B cell (primary cell): Measurements from ENCODE around the gene SESTD1. TPM values are rescaled to one million over a fixed set of nuclear protein-coding genes. Genes with fewer than 3 reads are reported as not detected.

Experiments used
- ATAC-seq: fragments of 200-7000 bp; cut with Tn5 transposase; one replicate; pipeline ENCODE4 v1.10.0; 2021; ENCODE audit warnings: low read depth, mild to moderate bottlenecking, moderate number of reproducible peaks, moderate library complexity
- CTCF ChIA-PET: fragments of 350-600 bp; sonication (Branson Sonifier 250); formaldehyde crosslinking; loops from one replicate; lab custom pipeline; 2021; ENCODE audit warnings: antibody characterized with exemption, inconsistent platforms; lab: Charles Lee
- POLR2A ChIA-PET: fragments of 350-600 bp; sonication (Branson Sonifier 250); formaldehyde crosslinking; loops from one replicate; lab custom pipeline; 2021; ENCODE audit warnings: antibody characterized with exemption; lab: Charles Lee
- DNase-seq: peaks from one replicate; pipeline ENCODE4 v3.0.0; 2013
- H2AFZ ChIP-seq: 2 replicates; pipeline ENCODE4 v1.6.1; 2012; ENCODE audit warnings: mild to moderate bottlenecking, low read depth, low read length; ENCODE audit not compliant: insufficient read depth, poor library complexity, severe bottlenecking
- H3K27ac ChIP-seq, 2 donors: 1 replicate in 1 of 2; 2 replicates in 1 of 2; pipeline ENCODE4 v1.5.1; 2012 to 2013; ENCODE audit warnings: low read length in 2 of 2, mild to moderate bottlenecking in 2 of 2, moderate library complexity in 1 of 2
- H3K27me3 ChIP-seq, 4 experiments: fragments of 200-600 bp in 1 of 4; sonication (generic) in 1 of 4; replicated peaks in 1 of 4; 1 replicate in 2 of 4; 2 replicates in 2 of 4; pipeline versions ENCODE4 v1.6.1 to v1.7.0; 2013 to 2016; ENCODE audit warnings: low read length in 3 of 4, mild to moderate bottlenecking in 2 of 4, mixed read lengths in 1 of 4, moderate library complexity in 1 of 4; ENCODE audit not compliant: insufficient read depth in 4 of 4, control insufficient read depth in 3 of 4; ENCODE audit errors: control extremely low read depth in 1 of 4
- H3K36me3 ChIP-seq, 2 experiments: replicated peaks in 1 of 2; 1 replicate in 1 of 2; 2 replicates in 1 of 2; pipeline versions ENCODE4 v1.6.1 to v1.7.1; 2013; ENCODE audit warnings: low read length in 1 of 2; ENCODE audit not compliant: insufficient read depth in 2 of 2, control insufficient read depth in 1 of 2; ENCODE audit errors: control extremely low read depth in 1 of 2, extremely low read depth in 1 of 2
- H3K4me1 ChIP-seq, 2 donors: fragments of 200-600 bp in 1 of 2; sonication (generic) in 1 of 2; 1 replicate in 1 of 2; 2 replicates in 1 of 2; pipeline versions ENCODE4 v1.5.1 to v1.6.1; 2013 to 2017; ENCODE audit warnings: low read length in 2 of 2; ENCODE audit not compliant: control insufficient read depth in 2 of 2, insufficient read depth in 2 of 2
- H3K4me2 ChIP-seq: replicated peaks from 2 replicates; pipeline ENCODE3; 2012; ENCODE audit warnings: mild to moderate bottlenecking, low read depth, low read length; ENCODE audit not compliant: poor library complexity, severe bottlenecking
- H3K4me3 ChIP-seq, 5 experiments: fragments of 200-600 bp in 1 of 5; sonication (generic) in 1 of 5; 1 replicate in 3 of 5; 2 replicates in 2 of 5; pipeline versions ENCODE4 v1.5.1 to v1.7.0; 2011 to 2016; ENCODE audit warnings: low read length in 4 of 5, mild to moderate bottlenecking in 4 of 5, low read depth in 2 of 5, control low read depth in 1 of 5, moderate library complexity in 1 of 5; ENCODE audit not compliant: insufficient read depth in 1 of 5; ENCODE audit errors: control extremely low read depth in 1 of 5, extremely low read depth in 1 of 5
- H3K79me2 ChIP-seq: fragments of 200-600 bp; sonication (generic); one replicate; pipeline ENCODE4 v1.6.0; 2016; ENCODE audit warnings: low read length; ENCODE audit not compliant: control insufficient read depth, insufficient read depth
- H3K9ac ChIP-seq: fragments of 200-600 bp; sonication (generic); 2 replicates; pipeline ENCODE4 v1.6.1; 2017; ENCODE audit warnings: mild to moderate bottlenecking, low read length, moderate library complexity
- H3K9me3 ChIP-seq, 3 donors: one replicate each; pipeline versions ENCODE4 v1.6.1 to v1.7.1; 2013; ENCODE audit warnings: low read length in 2 of 3; ENCODE audit not compliant: control insufficient read depth in 2 of 3, insufficient read depth in 1 of 3; ENCODE audit errors: control extremely low read depth in 1 of 3
- H4K20me1 ChIP-seq: 2 replicates; pipeline ENCODE4 v1.6.0; 2012; ENCODE audit warnings: mild to moderate bottlenecking, low read length; ENCODE audit not compliant: insufficient read depth, control insufficient read depth, poor library complexity, severe bottlenecking
- H3K27ac Mint-ChIP-seq: one replicate; pipeline ENCODE4 v1.8.0; 2021; ENCODE audit warnings: mixed read lengths
- H3K27me3 Mint-ChIP-seq: one replicate; pipeline ENCODE4 v1.8.0; 2021; ENCODE audit warnings: mixed read lengths
- H3K4me1 Mint-ChIP-seq: one replicate; pipeline ENCODE4 v1.8.0; 2021; ENCODE audit warnings: mixed read lengths
- H3K4me3 Mint-ChIP-seq: one replicate; pipeline ENCODE4 v1.8.0; 2021; ENCODE audit warnings: mixed read lengths
- H3K9me3 Mint-ChIP-seq: one replicate; pipeline ENCODE4 v1.8.0; 2022; ENCODE audit warnings: mixed read lengths; ENCODE audit not compliant: insufficient read depth
- EZH2 ChIP-seq: IDR thresholded peaks from 2 replicates; pipeline ENCODE4 v1.6.1; 2012; ENCODE audit warnings: borderline replicate concordance, low read depth, mild to moderate bottlenecking, moderate library complexity, low read length; ENCODE audit not compliant: insufficient read depth, poor library complexity, severe bottlenecking
- WGBS: methylation state at CpG from one replicate; pipeline ENCODE4 v1.1.5; 2013; ENCODE audit warnings: missing lambda C conversion rate; ENCODE audit not compliant: insufficient coverage; 5-methylcytosine and 5-hydroxymethylcytosine counted together
- intact Hi-C: fragments of 100-400 bp; cut with micrococcal nuclease; formaldehyde crosslinking; loops from one replicate; pipeline ENCODE4 v1.10.0; 2022
- polyA plus RNA-seq: library from polyadenylated mRNA; depleted of rRNA; stranded (reverse); fragments of >200 nt; gene quantifications from 2 replicates; pipeline ENCODE4 v1.2.3, GENCODE V29; 2012
- total RNA-seq, 2 donors: library from RNA; stranded (reverse); fragments of 120-200 nt in 1 of 2; gene quantifications; 1 replicate in 1 of 2; 2 replicates in 1 of 2; pipeline versions ENCODE4 v1.2.3 to v1.2.4, GENCODE V29; 2013 to 2022
- TF ChIP-seq, protein P1 (sequence below): fragments of 200-600 bp; IDR thresholded peaks from one replicate; pipeline ENCODE4 v1.8.0; 2022; ENCODE audit warnings: antibody characterized with exemption, mild to moderate bottlenecking

The SESTD1 gene
- total and polyA plus RNA-seq, 2 donors (not counting 1 experiment from before 2014, with no cell fraction given), result 52.0 to 66.1 TPM

GRCh38 chr2:179068991-179069643 is 195.5 kb downstream of the SESTD1 start:
- peaks cover 5% of the 10 kb centered on the region for H3K9me3 Mint-ChIP-seq
- no peaks in the 10 kb centered on the region for H3K4me1 Mint-ChIP-seq
- TF ChIP-seq EZH2, result no peak
- TF ChIP-seq, protein P1, sequence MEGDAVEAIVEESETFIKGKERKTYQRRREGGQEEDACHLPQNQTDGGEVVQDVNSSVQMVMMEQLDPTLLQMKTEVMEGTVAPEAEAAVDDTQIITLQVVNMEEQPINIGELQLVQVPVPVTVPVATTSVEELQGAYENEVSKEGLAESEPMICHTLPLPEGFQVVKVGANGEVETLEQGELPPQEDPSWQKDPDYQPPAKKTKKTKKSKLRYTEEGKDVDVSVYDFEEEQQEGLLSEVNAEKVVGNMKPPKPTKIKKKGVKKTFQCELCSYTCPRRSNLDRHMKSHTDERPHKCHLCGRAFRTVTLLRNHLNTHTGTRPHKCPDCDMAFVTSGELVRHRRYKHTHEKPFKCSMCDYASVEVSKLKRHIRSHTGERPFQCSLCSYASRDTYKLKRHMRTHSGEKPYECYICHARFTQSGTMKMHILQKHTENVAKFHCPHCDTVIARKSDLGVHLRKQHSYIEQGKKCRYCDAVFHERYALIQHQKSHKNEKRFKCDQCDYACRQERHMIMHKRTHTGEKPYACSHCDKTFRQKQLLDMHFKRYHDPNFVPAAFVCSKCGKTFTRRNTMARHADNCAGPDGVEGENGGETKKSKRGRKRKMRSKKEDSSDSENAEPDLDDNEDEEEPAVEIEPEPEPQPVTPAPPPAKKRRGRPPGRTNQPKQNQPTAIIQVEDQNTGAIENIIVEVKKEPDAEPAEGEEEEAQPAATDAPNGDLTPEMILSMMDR, result no peak
- Histone ChIP-seq H2AFZ (no peak overlapping the region), H3K36me3 (no peaks in the 10 kb centered on the region), H3K9ac (no peak overlapping the region), H3K9me3 (peaks cover 1 to 9% (median 6%) of the 10 kb centered on the region in 3 donors), H4K20me1 (no peaks in the 10 kb centered on the region), H3K4me2 (no peak overlapping the region), H3K4me1 (no peaks in the 10 kb centered on the region), H3K27me3 (no peaks in the 10 kb centered on the region), H3K27ac (no peak overlapping the region), H3K4me3 (no peak overlapping the region), H3K79me2 (no peaks in the 10 kb centered on the region)
- POLR2A ChIA-PET, result no interaction called here
- H3K27ac Mint-ChIP-seq, result no peak overlapping the region
- DNase-seq (no peak), ATAC-seq (no peak)
- no peak overlapping the region for H3K4me3 Mint-ChIP-seq
- H3K27me3 Mint-ChIP-seq, result no peaks in the 10 kb centered on the region
- WGBS, result 100% methylated on average over 1 of the region's 2 CpGs
- intact Hi-C loops, result no loop called here
- CTCF ChIA-PET, result no interaction called here

- H3K4me3 Mint-ChIP-seq, result no peak overlapping the region
- TF ChIP-seq EZH2, result no peak
- POLR2A ChIA-PET, result no interaction called here
- H4K20me1 ChIP-seq, result no peaks in the 10 kb centered on the region
- DNase-seq (peak; percentile 36), ATAC-seq (peak; percentile 60)
- H3K36me3 ChIP-seq, result no peaks in the 10 kb centered on the region
- intact Hi-C loops, result no loop called here
- H3K4me2 ChIP-seq, result peak overlapping the region; percentile 53
- no peaks in the 10 kb centered on the region for H3K9me3 Mint-ChIP-seq
- no CpG with 5 or more reads among the region's 2 CpGs for WGBS
- H3K79me2 ChIP-seq, result no peaks in the 10 kb centered on the region
- H2AFZ ChIP-seq, result peak overlapping the region; percentile 47
- CTCF ChIA-PET, result interaction anchor here (1.1 to 2.3 kb wide), 5 partner anchors 12 to 160 kb away, joined by 3 to 11 read pairs (median 5); no protein-coding TSS in a partner anchor
- no peaks in the 10 kb centered on the region for H3K27me3 ChIP-seq
- no peaks in the 10 kb centered on the region for H3K27me3 Mint-ChIP-seq
- peaks cover 18 to 19% of the 10 kb centered on the region in 2 donors for H3K4me1 ChIP-seq
- no peak overlapping the region for H3K4me3 ChIP-seq
- no peaks in the 10 kb centered on the region for H3K9me3 ChIP-seq
- peak overlapping the region; percentile 66 for H3K27ac Mint-ChIP-seq
- peak overlapping the region in 1 of 2 donors; percentile 64 for H3K27ac ChIP-seq
- peak overlapping the region; percentile 18 for H3K9ac ChIP-seq
- H3K4me1 Mint-ChIP-seq, result peaks cover 21% of the 10 kb centered on the region
Observed at GRCh38 chr2:179059026-179059700, 205.5 kb downstream of the SESTD1 start.
